ENCODE measurements around the gene CARD19.

DNA sequence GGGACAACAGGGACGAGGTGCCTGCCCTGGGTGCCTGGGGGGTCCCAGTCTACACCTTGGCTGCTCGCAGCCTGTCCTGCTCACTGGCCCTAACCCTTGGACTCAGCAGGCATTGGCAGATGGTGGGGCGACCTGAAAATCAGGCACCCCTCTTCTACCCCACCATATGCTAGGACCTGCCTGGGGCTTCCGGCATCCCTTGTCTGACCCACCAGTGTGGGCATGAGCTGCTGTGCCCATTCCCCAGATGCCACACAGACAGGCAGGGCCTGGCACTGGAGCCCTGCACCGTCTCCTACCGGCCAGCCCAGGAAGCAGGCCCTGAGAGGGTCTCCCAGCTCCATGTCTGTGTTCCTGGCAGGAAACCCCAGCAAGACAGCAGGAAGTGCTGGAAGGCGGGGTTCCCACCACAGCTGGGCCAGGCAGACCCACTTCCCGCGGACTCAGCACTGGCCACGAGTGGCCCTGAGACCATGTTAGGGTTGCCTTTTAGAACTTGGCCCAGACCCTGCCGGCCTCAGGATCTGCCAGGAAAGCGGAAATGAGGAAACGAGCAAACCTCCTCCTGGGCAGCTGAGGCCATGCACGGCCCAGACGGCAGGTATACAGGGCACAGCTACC is 35.0 kb downstream of the CARD19 start:
- TF ChIP-seq CAMTA2 (CRISPR knock-in tag; conservative IDR thresholded peaks at IDR 0.05) (no peak), ZNF133 (CRISPR knock-in tag; IDR thresholded peaks at IDR 0.05) (no peak), GABPA (tag; conservative IDR thresholded peaks at IDR 0.05; ENCODE audit: low read depth) (no peak), BACH1 (tag; IDR thresholded peaks at IDR 0.05) (no peak), ESRRA (IDR thresholded peaks at IDR 0.05; ENCODE audit: borderline replicate concordance, low read depth) (no peak)
- TF ChIP-seq, protein P1, sequence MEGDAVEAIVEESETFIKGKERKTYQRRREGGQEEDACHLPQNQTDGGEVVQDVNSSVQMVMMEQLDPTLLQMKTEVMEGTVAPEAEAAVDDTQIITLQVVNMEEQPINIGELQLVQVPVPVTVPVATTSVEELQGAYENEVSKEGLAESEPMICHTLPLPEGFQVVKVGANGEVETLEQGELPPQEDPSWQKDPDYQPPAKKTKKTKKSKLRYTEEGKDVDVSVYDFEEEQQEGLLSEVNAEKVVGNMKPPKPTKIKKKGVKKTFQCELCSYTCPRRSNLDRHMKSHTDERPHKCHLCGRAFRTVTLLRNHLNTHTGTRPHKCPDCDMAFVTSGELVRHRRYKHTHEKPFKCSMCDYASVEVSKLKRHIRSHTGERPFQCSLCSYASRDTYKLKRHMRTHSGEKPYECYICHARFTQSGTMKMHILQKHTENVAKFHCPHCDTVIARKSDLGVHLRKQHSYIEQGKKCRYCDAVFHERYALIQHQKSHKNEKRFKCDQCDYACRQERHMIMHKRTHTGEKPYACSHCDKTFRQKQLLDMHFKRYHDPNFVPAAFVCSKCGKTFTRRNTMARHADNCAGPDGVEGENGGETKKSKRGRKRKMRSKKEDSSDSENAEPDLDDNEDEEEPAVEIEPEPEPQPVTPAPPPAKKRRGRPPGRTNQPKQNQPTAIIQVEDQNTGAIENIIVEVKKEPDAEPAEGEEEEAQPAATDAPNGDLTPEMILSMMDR (IDR thresholded peaks at IDR 0.05 in 2 of 3, conservative IDR thresholded peaks at IDR 0.05 in 1 of 3; ENCODE audit: insufficient read depth in 2 of 3, low read depth in 1 of 3, low read length in 3 of 3): no peak

All from K562 (cell line).